Neural cell (in vitro differentiated cells): ENCODE data around the gene JAZF1. TPM values are rescaled to one million over a fixed set of nuclear protein-coding genes. Genes with fewer than 3 reads are reported as not detected.

ENCODE experiments used
- H2AFZ ChIP-seq: fragments of 200-600, 300-800 bp; sonication (generic), shearing (Covaris generic); 2 replicates; pipeline ENCODE4 v1.6.0; 2014; ENCODE audit warnings: low read depth, mild to moderate bottlenecking, antibody characterized with exemption, low read length, moderate library complexity
- H3F3A ChIP-seq: fragments of 200-600 bp; shearing (Covaris generic); 2 replicates; pipeline ENCODE4 v1.6.1; 2016; ENCODE audit warnings: mild to moderate bottlenecking, moderate library complexity, mixed read lengths, antibody characterized with exemption, low read length; ENCODE audit not compliant: insufficient read depth, poor library complexity, severe bottlenecking
- H3K27ac ChIP-seq: fragments of 200-600, 300-800 bp; sonication (generic), shearing (Covaris generic); 2 replicates; pipeline ENCODE4 v1.5.1; 2014; ENCODE audit warnings: mild to moderate bottlenecking, low read length, moderate library complexity
- H3K27me3 ChIP-seq: fragments of 300-800, 200-600 bp; sonication (generic), shearing (Covaris generic); 2 replicates; pipeline ENCODE4 v1.6.0; 2014; ENCODE audit warnings: mild to moderate bottlenecking, low read depth, low read length, moderate library complexity; ENCODE audit not compliant: insufficient read depth
- H3K36me3 ChIP-seq: fragments of 300-800, 200-600 bp; sonication (generic), shearing (Covaris generic); 2 replicates; pipeline ENCODE4 v1.5.1; 2014; ENCODE audit warnings: mild to moderate bottlenecking, antibody characterized with exemption, low read length, moderate library complexity; ENCODE audit not compliant: insufficient read depth
- H3K4me2 ChIP-seq: fragments of 300-800, 200-600 bp; sonication (generic), shearing (Covaris generic); 2 replicates; pipeline ENCODE4 v1.6.0; 2014; ENCODE audit warnings: mild to moderate bottlenecking, low read length
- H3K4me3 ChIP-seq: fragments of 300-800, 200-600 bp; sonication (generic), shearing (Covaris generic); 2 replicates; pipeline ENCODE4 v1.5.1; 2014; ENCODE audit warnings: mild to moderate bottlenecking, low read length, moderate library complexity
- H3K79me2 ChIP-seq: fragments of 200-600 bp; shearing (Covaris generic); replicated peaks from 2 replicates; pipeline ENCODE4 v1.6.0; 2014; ENCODE audit warnings: mild to moderate bottlenecking, low read length, moderate library complexity; ENCODE audit not compliant: insufficient read depth
- H3K9ac ChIP-seq: fragments of 300-800, 200-600 bp; sonication (generic), shearing (Covaris generic); 2 replicates; pipeline ENCODE4 v1.6.1; 2016; ENCODE audit warnings: mild to moderate bottlenecking, low read length, mixed read lengths
- H3K9me2 ChIP-seq: fragments of 200-600 bp; shearing (Covaris generic); 2 replicates; pipeline ENCODE4 v1.6.1; 2016; ENCODE audit warnings: mild to moderate bottlenecking, low read length, mixed read lengths; ENCODE audit not compliant: insufficient read depth
- H3K9me3 ChIP-seq: fragments of 200-600, 300-800 bp; sonication (generic), shearing (Covaris generic); 2 replicates; pipeline ENCODE4 v1.6.1; 2016; ENCODE audit warnings: mild to moderate bottlenecking, mixed run types, low read length, moderate library complexity, mixed read lengths
- H4K20me1 ChIP-seq: fragments of 200-600 bp; shearing (Covaris generic); 2 replicates; pipeline ENCODE4 v1.6.1; 2016; ENCODE audit warnings: mild to moderate bottlenecking, mixed run types; ENCODE audit not compliant: insufficient read depth
- CTCF ChIP-seq: fragments of 450-650 bp; IDR thresholded peaks from 2 replicates; pipeline ENCODE4 v1.5.1; 2014; ENCODE audit warnings: antibody characterized with exemption, mild to moderate bottlenecking, moderate library complexity; ENCODE audit not compliant: poor library complexity, severe bottlenecking
- EP300 ChIP-seq: fragments of 450-650 bp; conservative IDR thresholded peaks from 2 replicates; pipeline ENCODE4 v1.6.1; 2014; ENCODE audit warnings: antibody characterized with exemption, mild to moderate bottlenecking, moderate library complexity; ENCODE audit not compliant: poor library complexity, severe bottlenecking
- EZH2 ChIP-seq: fragments of 200-600, 300-800 bp; shearing (Covaris generic), sonication (generic); IDR thresholded peaks from 2 replicates; pipeline ENCODE4 v1.6.1; 2014; ENCODE audit warnings: antibody characterized with exemption, low read length, borderline replicate concordance, mild to moderate bottlenecking; ENCODE audit not compliant: insufficient read depth, poor library complexity, severe bottlenecking
- MXI1 ChIP-seq: fragments of 450-650 bp; conservative IDR thresholded peaks from 2 replicates; pipeline ENCODE4 v1.6.1; 2014; ENCODE audit warnings: antibody characterized with exemption, mild to moderate bottlenecking; ENCODE audit not compliant: poor library complexity, severe bottlenecking
- POLR2AphosphoS5 ChIP-seq: IDR thresholded peaks from 2 replicates; pipeline ENCODE4 v1.6.1; 2012
- RAD21 ChIP-seq: fragments of 450-650 bp; conservative IDR thresholded peaks from 2 replicates; pipeline ENCODE4 v1.6.1; 2014; ENCODE audit warnings: antibody characterized with exemption, mild to moderate bottlenecking, moderate library complexity
- REST ChIP-seq: IDR thresholded peaks from 2 replicates; pipeline ENCODE4 v1.6.1; 2012; ENCODE audit warnings: borderline replicate concordance
- SMC3 ChIP-seq: fragments of 450-650 bp; conservative IDR thresholded peaks from 2 replicates; pipeline ENCODE4 v1.6.1; 2014; ENCODE audit warnings: antibody characterized with exemption, mild to moderate bottlenecking, moderate library complexity; ENCODE audit not compliant: poor library complexity
- TAF1 ChIP-seq: IDR thresholded peaks from 2 replicates; pipeline ENCODE4 v1.6.1; 2012; ENCODE audit warnings: low read depth
- polyA plus RNA-seq: library from polyadenylated mRNA; depleted of rRNA; stranded (reverse); fragments of >200 nt; gene quantifications from 2 replicates; pipeline ENCODE4 v1.2.3, GENCODE V29; 2014

The JAZF1 gene
- polyA plus RNA-seq, 1 donor from 2014 or later, result 29.5 TPM

GRCh38 chr7:27933671-27934565 is 246.7 kb downstream of the JAZF1 start:
- Histone ChIP-seq H3K36me3 (no peaks in the 10 kb centered on the region), H3K9ac (no peak overlapping the region), H3K79me2 (no peaks in the 10 kb centered on the region), H3K27me3 (no peaks in the 10 kb centered on the region), H4K20me1 (no peaks in the 10 kb centered on the region), H3K27ac (no peak overlapping the region), H3K4me3 (no peak overlapping the region), H3K4me2 (no peak overlapping the region), H3K9me2 (no peaks in the 10 kb centered on the region), H3K9me3 (no peaks in the 10 kb centered on the region), H3F3A (no peaks in the 10 kb centered on the region), H2AFZ (no peak overlapping the region)
- TF ChIP-seq POLR2AphosphoS5, result no peak
- TF ChIP-seq MXI1, result no peak
- no peak for TF ChIP-seq EP300
- no peak for TF ChIP-seq TAF1
- no peak for TF ChIP-seq EZH2
- no peak for TF ChIP-seq SMC3
- TF ChIP-seq CTCF, result no peak
- TF ChIP-seq RAD21, result no peak
- TF ChIP-seq REST, result no peak

DNA sequence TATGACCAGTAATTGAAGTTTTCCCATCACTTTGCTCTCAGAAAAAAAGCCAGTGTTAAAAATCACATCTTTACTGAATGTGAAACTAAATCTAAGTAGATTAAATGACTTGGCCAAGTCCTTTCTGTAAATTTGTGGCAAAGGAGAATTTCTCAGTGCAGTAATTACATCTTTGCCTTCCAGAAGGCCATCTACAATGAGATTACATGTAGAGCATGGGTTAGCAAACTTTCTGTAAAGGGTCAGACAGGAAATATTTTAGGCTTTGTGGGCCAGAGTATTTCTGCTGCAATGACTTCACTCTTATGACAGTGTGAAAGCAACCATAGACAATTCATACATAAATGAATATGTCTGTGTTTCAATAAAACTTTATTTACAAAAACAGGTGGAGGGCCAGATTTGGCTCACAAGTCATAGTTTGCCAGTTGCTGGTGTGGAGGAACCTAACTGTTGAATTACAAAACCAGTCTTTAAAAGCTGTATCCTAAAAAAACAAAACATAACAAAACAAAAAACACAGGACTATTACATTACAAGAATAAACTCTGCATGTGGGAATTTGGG is 249.6 kb downstream of the JAZF1 start:
- Histone ChIP-seq H2AFZ (no peak overlapping the region), H3K9ac (no peak overlapping the region), H3K27me3 (no peaks in the 10 kb centered on the region), H3K9me2 (no peaks in the 10 kb centered on the region), H4K20me1 (no peaks in the 10 kb centered on the region), H3K4me2 (no peak overlapping the region), H3K79me2 (no peaks in the 10 kb centered on the region), H3F3A (no peaks in the 10 kb centered on the region), H3K27ac (no peak overlapping the region), H3K36me3 (no peaks in the 10 kb centered on the region), H3K4me3 (no peak overlapping the region), H3K9me3 (no peaks in the 10 kb centered on the region)
- TF ChIP-seq SMC3 (no peak), CTCF (no peak), MXI1 (no peak), RAD21 (no peak), REST (no peak), POLR2AphosphoS5 (no peak), TAF1 (no peak), EZH2 (no peak), EP300 (no peak)
